ENCODE measurements around the gene ATAT1. TPM values are rescaled to one million over a fixed set of nuclear protein-coding genes. Genes with fewer than 3 reads are reported as not detected.

ATAT1 gene
- total and polyA plus RNA-seq, 10 of the 15 experiments (the other 5 are each of a cell fraction or from before 2014, with no cell fraction given): 1.1 to 14.2 (median 6.9) TPM

- TF ChIP-seq E2F4 (IDR thresholded peaks at IDR 0.05; ENCODE audit: low read depth, low read length) (no peak), PML (IDR thresholded peaks at IDR 0.05; ENCODE audit: low read length) (no peak), TCF12 (IDR thresholded peaks at IDR 0.05; ENCODE audit: low read depth, low read length) (no peak), BRCA1 (IDR thresholded peaks at IDR 0.05; ENCODE audit: low read depth, low read length) (no peak), POLR2AphosphoS5 (IDR thresholded peaks at IDR 0.05; ENCODE audit: low read length) (no peak), PAX5 (IDR thresholded peaks at IDR 0.05; ENCODE audit: borderline replicate concordance, low read depth, low read length) (no peak), NR2F1 (conservative IDR thresholded peaks at IDR 0.05) (no peak), IKZF2 (IDR thresholded peaks at IDR 0.05) (no peak), ESRRA (IDR thresholded peaks at IDR 0.05; ENCODE audit: low read length) (no peak), BMI1 (IDR thresholded peaks at IDR 0.05; ENCODE audit: borderline replicate concordance) (no peak), ZNF207 (IDR thresholded peaks at IDR 0.05; ENCODE audit: borderline replicate concordance) (no peak), SMAD5 (IDR thresholded peaks at IDR 0.05; ENCODE audit: low read depth) (no peak)
Measured at GRCh38 chr6:30644769-30645168, 18.1 kb downstream of the ATAT1 start (continued).

- ChIA-PET SMC1A (ENCODE audit: uncharacterized antibody, unreplicated experiment) (interaction anchor here (0.7 to 1.6 kb wide), 3 partner anchors 28 to 31 kb away, joined by 3 to 5 read pairs (median 4); no protein-coding TSS in a partner anchor), RAD21 (ENCODE audit: unreplicated experiment) (interaction anchor here (0.5 to 0.8 kb wide), 3 partner anchors 31 to 38 kb away, joined by 3 read pairs; no protein-coding TSS in a partner anchor), CTCF (interaction anchor here (0.6 to 1.2 kb wide), 4 partner anchors 20 to 159 kb away, joined by 3 to 6 read pairs (median 4); partner anchors contain the start of gene DHX16), POLR2A (interaction anchor here (0.7 to 1.2 kb wide), 3 partner anchors 28 to 438 kb away, joined by 6 to 7 read pairs (median 7); partner anchors contain the start of genes MRPS18B and PPP1R10)
- no peak overlapping the region for H3K4me3 ChIP-seq
- BruUV-seq (replicated peaks): no TSS peak
- no peaks in the 10 kb centered on the region; a peak in 2 of 4 replicates for H3K36me3 ChIP-seq (ENCODE audit: control insufficient read depth in 2 of 2, insufficient read depth in 2 of 2, low read length in 1 of 2)
- ATAC-seq: no peak
- no peak overlapping the region for H3K9ac ChIP-seq (ENCODE audit: control insufficient read depth, insufficient read depth, low read length)
- H2AFZ ChIP-seq (ENCODE audit: control insufficient read depth, low read depth, low read length): no peak overlapping the region
- H3K27me3 ChIP-seq (replicated peaks in 1 of 2; ENCODE audit: control insufficient read depth in 2 of 2, insufficient read depth in 2 of 2, low read length in 1 of 2): no peaks in the 10 kb centered on the region
- intact Hi-C loops (cut with micrococcal nuclease; ENCODE audit: unreplicated experiment) (loop anchor here (2.0 kb wide), 1 partner anchor 27 kb away; the partner anchor contains the start of gene DHX16), in situ Hi-C loops (cut with MboI) (no loop called here)
- peaks cover 2% of the 10 kb centered on the region; the same call in 1 of the 2 replicates for H3K4me1 ChIP-seq (ENCODE audit: control insufficient read depth, insufficient read depth, low read length)
- H3K79me2 ChIP-seq (ENCODE audit: control insufficient read depth, insufficient read depth, low read length): peaks cover 16% of the 10 kb centered on the region
- no peak overlapping the region; the same call in 1 of the 2 replicates for H3K4me2 ChIP-seq (ENCODE audit: control insufficient read depth, insufficient read depth)
- no peaks in the 10 kb centered on the region for H4K20me1 ChIP-seq (ENCODE audit: control insufficient read depth, insufficient read depth)
- FAIRE-seq: no peak
- no peak for DNase-seq (ENCODE audit: low read depth, low spot score)
- 100% methylated on average over 1 of the region's 1 CpG for WGBS (ENCODE audit: insufficient coverage, insufficient replicate concordance, low lambda C conversion rate, missing lambda C conversion rate)
- H3K9me3 ChIP-seq (replicated peaks; ENCODE audit: control insufficient read depth, insufficient read depth, low read length): no peaks in the 10 kb centered on the region
- no peak overlapping the region for H3K27ac ChIP-seq (ENCODE audit: control insufficient read depth, insufficient read depth)
- no peak for TF ChIP-seq ASH2L (IDR thresholded peaks at IDR 0.05; ENCODE audit: borderline replicate concordance, low read depth)
- no peak for TF ChIP-seq BCL3 (IDR thresholded peaks at IDR 0.05; ENCODE audit: borderline replicate concordance, insufficient read depth, low read depth, low read length, poor library complexity, severe bottlenecking)
- no peak for TF ChIP-seq PML (IDR thresholded peaks at IDR 0.05; ENCODE audit: low read length)
- no peak for TF ChIP-seq TBL1XR1 (IDR thresholded peaks at IDR 0.05; ENCODE audit: low read depth, low read length)
- TF ChIP-seq REST (IDR thresholded peaks at IDR 0.05; ENCODE audit: low read depth, low read length): no peak
- no peak for TF ChIP-seq PAX5 (IDR thresholded peaks at IDR 0.05; ENCODE audit: borderline replicate concordance, low read depth, low read length)
Measured at GRCh38 chr6:30645989-30646388, 19.3 kb downstream of the ATAT1 start.

Measured in GM12878 (cell line).